Measurements from ENCODE around the gene SCAMP5. TPM values are rescaled to one million over a fixed set of nuclear protein-coding genes. Genes with fewer than 3 reads are reported as not detected.

SCAMP5 gene
- total RNA-seq, 1 experiment from 2014 or later, result 6.2 TPM

GRCh38 chr15:74982183-74982582 is 13.2 kb upstream of the SCAMP5 start:
- BruUV-seq (replicated peaks), result no TSS peak
- H3K36me3 ChIP-seq (ENCODE audit: control insufficient read depth in 1 of 2, insufficient read depth in 2 of 2, low read length in 2 of 2), result no peaks in the 10 kb centered on the region
- intact Hi-C loops (cut with micrococcal nuclease), result loop anchor here (10.0 kb wide), 1 partner anchor 607 kb away; no protein-coding TSS in a partner anchor

More at GRCh38 chr15:74982183-74982582, 13.2 kb upstream of the SCAMP5 start:
- no peaks in the 10 kb centered on the region for H3K27me3 ChIP-seq (ENCODE audit: insufficient read depth, low read length)
- POLR2A ChIA-PET, result no interaction called here
- H3K4me1 ChIP-seq (ENCODE audit: control insufficient read depth in 1 of 2, insufficient read depth in 2 of 2, low read length in 2 of 2), result peaks cover 24 to 26% of the 10 kb centered on the region in 2 experiments
- no peak overlapping the region for H3K4me3 ChIP-seq (replicated peaks in 1 of 2; ENCODE audit: low read depth in 1 of 2, low read length in 2 of 2)
- ATAC-seq (no peak), DNase-seq (ENCODE audit: low read depth, low spot score) (no peak)
- H3K9me2 ChIP-seq (ENCODE audit: insufficient read depth), result no peaks in the 10 kb centered on the region
- no peak overlapping the region for H3K27ac ChIP-seq (ENCODE audit: low read depth, low read length)
- RAD21 ChIA-PET (ENCODE audit: low non-redundant PET in 1 of 2, low total read pairs in 2 of 2, uncharacterized antibody in 2 of 2, unreplicated experiment in 2 of 2), result no interaction called here
- CTCF ChIA-PET, result interaction anchor here (1.1 kb wide), 1 partner anchor 31 kb away, joined by 3 read pairs; no protein-coding TSS in a partner anchor
- H3K9me3 ChIP-seq (ENCODE audit: control insufficient read depth in 1 of 2, insufficient read depth in 1 of 2, low read depth in 1 of 2, low read length in 2 of 2), result no peaks in the 10 kb centered on the region
- no peaks in the 10 kb centered on the region for H4K20me1 ChIP-seq (ENCODE audit: insufficient read depth)
- no peaks in the 10 kb centered on the region for H3K79me2 ChIP-seq (ENCODE audit: insufficient read depth, low read length)
- H3K9ac ChIP-seq (ENCODE audit: low read length), result no peak overlapping the region
- TF ChIP-seq SIN3A (IDR thresholded peaks at IDR 0.05; ENCODE audit: low read depth) (no peak), EGR1 (IDR thresholded peaks at IDR 0.05; ENCODE audit: low read depth) (no peak), EZH2 (IDR thresholded peaks at IDR 0.05) (no peak), ZNF274 (IDR thresholded peaks at IDR 0.05; ENCODE audit: low read depth, low read length) (no peak), TCF7L2 (IDR thresholded peaks at IDR 0.05; ENCODE audit: borderline replicate concordance, extremely low read depth, insufficient read depth, insufficient read length) (no peak), ZFX (IDR thresholded peaks at IDR 0.05) (no peak), SP1 (IDR thresholded peaks at IDR 0.05; ENCODE audit: low read depth) (no peak), EZH2phosphoT487 (IDR thresholded peaks at IDR 0.05; ENCODE audit: borderline replicate concordance) (no peak), ELF1 (IDR thresholded peaks at IDR 0.05; ENCODE audit: borderline replicate concordance, low read depth) (no peak), POLR2A (IDR thresholded peaks at IDR 0.05; ENCODE audit: borderline replicate concordance, extremely low read depth, insufficient read depth, insufficient read length) (no peak), SRF (IDR thresholded peaks at IDR 0.05; ENCODE audit: low read depth) (no peak), POLR2AphosphoS5 (IDR thresholded peaks at IDR 0.05; ENCODE audit: low read depth, low read length) (no peak), FOSL1 (IDR thresholded peaks at IDR 0.05; ENCODE audit: low read depth) (no peak), YY1 (IDR thresholded peaks at IDR 0.05; ENCODE audit: extremely low read depth, insufficient replicate concordance, low read depth, low read length) (no peak), CEBPB (IDR thresholded peaks at IDR 0.05; ENCODE audit: low read depth) (no peak), REST (IDR thresholded peaks at IDR 0.05; ENCODE audit: low read depth) (no peak)
- TF ChIP-seq, protein P1, sequence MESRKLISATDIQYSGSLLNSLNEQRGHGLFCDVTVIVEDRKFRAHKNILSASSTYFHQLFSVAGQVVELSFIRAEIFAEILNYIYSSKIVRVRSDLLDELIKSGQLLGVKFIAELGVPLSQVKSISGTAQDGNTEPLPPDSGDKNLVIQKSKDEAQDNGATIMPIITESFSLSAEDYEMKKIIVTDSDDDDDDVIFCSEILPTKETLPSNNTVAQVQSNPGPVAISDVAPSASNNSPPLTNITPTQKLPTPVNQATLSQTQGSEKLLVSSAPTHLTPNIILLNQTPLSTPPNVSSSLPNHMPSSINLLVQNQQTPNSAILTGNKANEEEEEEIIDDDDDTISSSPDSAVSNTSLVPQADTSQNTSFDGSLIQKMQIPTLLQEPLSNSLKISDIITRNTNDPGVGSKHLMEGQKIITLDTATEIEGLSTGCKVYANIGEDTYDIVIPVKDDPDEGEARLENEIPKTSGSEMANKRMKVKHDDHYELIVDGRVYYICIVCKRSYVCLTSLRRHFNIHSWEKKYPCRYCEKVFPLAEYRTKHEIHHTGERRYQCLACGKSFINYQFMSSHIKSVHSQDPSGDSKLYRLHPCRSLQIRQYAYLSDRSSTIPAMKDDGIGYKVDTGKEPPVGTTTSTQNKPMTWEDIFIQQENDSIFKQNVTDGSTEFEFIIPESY (IDR thresholded peaks at IDR 0.05; ENCODE audit: extremely low read depth, insufficient replicate concordance, low read length), result no peak
- TF ChIP-seq, protein P2, sequence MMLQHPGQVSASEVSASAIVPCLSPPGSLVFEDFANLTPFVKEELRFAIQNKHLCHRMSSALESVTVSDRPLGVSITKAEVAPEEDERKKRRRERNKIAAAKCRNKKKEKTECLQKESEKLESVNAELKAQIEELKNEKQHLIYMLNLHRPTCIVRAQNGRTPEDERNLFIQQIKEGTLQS (IDR thresholded peaks at IDR 0.05), result no peak
- TF ChIP-seq, protein P3, sequence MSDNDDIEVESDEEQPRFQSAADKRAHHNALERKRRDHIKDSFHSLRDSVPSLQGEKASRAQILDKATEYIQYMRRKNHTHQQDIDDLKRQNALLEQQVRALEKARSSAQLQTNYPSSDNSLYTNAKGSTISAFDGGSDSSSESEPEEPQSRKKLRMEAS (IDR thresholded peaks at IDR 0.05), result no peak
- TF ChIP-seq, protein P4, sequence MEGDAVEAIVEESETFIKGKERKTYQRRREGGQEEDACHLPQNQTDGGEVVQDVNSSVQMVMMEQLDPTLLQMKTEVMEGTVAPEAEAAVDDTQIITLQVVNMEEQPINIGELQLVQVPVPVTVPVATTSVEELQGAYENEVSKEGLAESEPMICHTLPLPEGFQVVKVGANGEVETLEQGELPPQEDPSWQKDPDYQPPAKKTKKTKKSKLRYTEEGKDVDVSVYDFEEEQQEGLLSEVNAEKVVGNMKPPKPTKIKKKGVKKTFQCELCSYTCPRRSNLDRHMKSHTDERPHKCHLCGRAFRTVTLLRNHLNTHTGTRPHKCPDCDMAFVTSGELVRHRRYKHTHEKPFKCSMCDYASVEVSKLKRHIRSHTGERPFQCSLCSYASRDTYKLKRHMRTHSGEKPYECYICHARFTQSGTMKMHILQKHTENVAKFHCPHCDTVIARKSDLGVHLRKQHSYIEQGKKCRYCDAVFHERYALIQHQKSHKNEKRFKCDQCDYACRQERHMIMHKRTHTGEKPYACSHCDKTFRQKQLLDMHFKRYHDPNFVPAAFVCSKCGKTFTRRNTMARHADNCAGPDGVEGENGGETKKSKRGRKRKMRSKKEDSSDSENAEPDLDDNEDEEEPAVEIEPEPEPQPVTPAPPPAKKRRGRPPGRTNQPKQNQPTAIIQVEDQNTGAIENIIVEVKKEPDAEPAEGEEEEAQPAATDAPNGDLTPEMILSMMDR (IDR thresholded peaks at IDR 0.05 in 2 of 3, conservative IDR thresholded peaks at IDR 0.05 in 1 of 3; ENCODE audit: borderline replicate concordance in 1 of 3, insufficient read depth in 1 of 3, low read depth in 2 of 3, low read length in 2 of 3), result no peak
- no peak overlapping the region for H2AFZ ChIP-seq (ENCODE audit: low read depth, low read length, poor library complexity, severe bottlenecking)
- H3K4me2 ChIP-seq (ENCODE audit: low read length), result no peak overlapping the region
